Sigmoid colon (tissue), 7 donors: ENCODE results near the gene ZNF606. TPM values are rescaled to one million over a fixed set of nuclear protein-coding genes. Genes with fewer than 3 reads are reported as not detected.

Experiments used
- DNase-seq: peaks from one replicate; pipeline ENCODE4 v3.0.0-alpha.2; 2019
- H3K27ac ChIP-seq, 4 donors: fragments of 200-600 bp; sonication (generic); one replicate each; pipeline ENCODE4 v1.5.1; 2016 to 2019; ENCODE audit warnings: mild to moderate bottlenecking in 1 of 4
- H3K27me3 ChIP-seq, 3 donors: fragments of 200-600 bp; sonication (generic); one replicate each; pipeline ENCODE4 v1.5.1; 2019; ENCODE audit warnings: mild to moderate bottlenecking in 1 of 3
- H3K36me3 ChIP-seq, 4 donors: fragments of 200-600 bp; sonication (generic); one replicate each; pipeline ENCODE4 v1.5.1; 2016 to 2019
- H3K4me1 ChIP-seq, 4 donors: fragments of 200-600 bp; sonication (generic); one replicate each; pipeline ENCODE4 v1.5.1; 2017 to 2019
- H3K4me3 ChIP-seq, 4 donors: fragments of 200-600 bp; sonication (generic); one replicate each; pipeline ENCODE4 v1.5.1; 2017 to 2019; ENCODE audit warnings: mild to moderate bottlenecking in 2 of 4, moderate library complexity in 1 of 4
- H3K9me3 ChIP-seq, 4 donors: fragments of 200-600 bp in 3 of 4; sonication (generic) in 3 of 4; one replicate each; pipeline versions ENCODE4 v1.5.1 to v1.6.1; 2013 to 2019
- CTCF ChIP-seq, 4 experiments: fragments of 450-650 bp in 3 of 4; fragments of 200-600 bp in 1 of 4; IDR thresholded peaks; one replicate each; pipeline ENCODE4 v1.5.1; 2016 to 2019; ENCODE audit warnings: antibody characterized with exemption in 4 of 4, mild to moderate bottlenecking in 3 of 4, moderate library complexity in 2 of 4
- EP300 ChIP-seq, 4 donors: sonication (generic); formaldehyde crosslinking; IDR thresholded peaks; one replicate each; pipeline ENCODE4 v1.6.1; 2017; ENCODE audit warnings: antibody characterized with exemption in 4 of 4
- POLR2A ChIP-seq, 2 donors: fragments of 450-650 bp; IDR thresholded peaks; one replicate each; pipeline ENCODE4 v1.6.1; 2016; ENCODE audit warnings: antibody characterized with exemption in 2 of 2, mild to moderate bottlenecking in 2 of 2, moderate library complexity in 2 of 2
- POLR2AphosphoS5 ChIP-seq, 4 donors: sonication (generic); formaldehyde crosslinking; IDR thresholded peaks; one replicate each; pipeline ENCODE4 v1.6.1; 2017; ENCODE audit warnings: antibody characterized with exemption in 4 of 4
- WGBS, 2 donors: extraction: QIAGEN DNeasy Blood & Tissue Kit; methylation state at CpG; one replicate each; pipeline ENCODE4 v1.1.7; 2013; 5-methylcytosine and 5-hydroxymethylcytosine counted together
- intact Hi-C: fragments of 100-400 bp; cut with DNase I; formaldehyde crosslinking; loops from one replicate; pipeline ENCODE4 v1.15.1; 2023
- polyA plus RNA-seq, 3 donors: library from polyadenylated mRNA; stranded (reverse); fragments of 200-250 nt; gene quantifications; one replicate each; pipeline ENCODE4 v1.2.3, GENCODE V29; 2013
- total RNA-seq, 4 donors: library from RNA; depleted of rRNA; stranded (reverse); fragments of >200 nt; gene quantifications; one replicate each; pipeline ENCODE4 v1.1.0, GENCODE V29; 2016
- donor health status: healthy with polysubstance abuse.
- donor health status: Bipolar disorder and iron deficiency.
- donor health status: healthy.

The ZNF606 gene
- total RNA-seq (10 to 100 TPM in 3 of 4 donors, 1 to 10 TPM in 1; 9.8 to 32.1 (median 19.0) TPM), polyA plus RNA-seq (1 to 10 TPM; 1.8 to 9.5 (median 3.6) TPM)

- H3K4me3 ChIP-seq, result peak within 1 kb of the TSS; percentile 63 to 99 (median 72)
- peak within 1 kb of the TSS; percentile 83 to 96 (median 90) for H3K27ac ChIP-seq
- peaks cover 19 to 28% (median 21%) of the 10 kb centered on the region in 4 donors for H3K9me3 ChIP-seq
- no peaks in the 10 kb centered on the region for H3K27me3 ChIP-seq
- WGBS, 2 donors, result 0 to 2% methylated on average over 91 of the region's 91 CpGs
- peaks cover 13 to 63% (median 40%) of the 10 kb centered on the region in 4 donors for H3K36me3 ChIP-seq
- peaks cover 0 to 27% (median 21%) of the 10 kb centered on the region in 4 donors for H3K4me1 ChIP-seq
- intact Hi-C loops, result loop anchor here (2.0 to 5.0 kb wide), 4 partner anchors 55 to 150 kb away; partner anchors contain the start of genes ZNF135, ZNF256, ZNF329 and ZSCAN18
- peak; percentile 91 for DNase-seq
- TF ChIP-seq EP300 (IDR thresholded peaks at IDR 0.05) (no peak), POLR2AphosphoS5 (IDR thresholded peaks at IDR 0.05) (peak; percentile 80 to 95 (median 91)), CTCF (IDR thresholded peaks at IDR 0.05) (no peak), POLR2A (IDR thresholded peaks at IDR 0.05) (peak; percentile 64 to 70)
Measured at GRCh38 chr19:58002384-58003173, at the start of gene ZNF606. ZNF606 (minus strand) TSS chr19:58002820; CDS start chr19:58001319, 1,501 bp downstream.

DNA sequence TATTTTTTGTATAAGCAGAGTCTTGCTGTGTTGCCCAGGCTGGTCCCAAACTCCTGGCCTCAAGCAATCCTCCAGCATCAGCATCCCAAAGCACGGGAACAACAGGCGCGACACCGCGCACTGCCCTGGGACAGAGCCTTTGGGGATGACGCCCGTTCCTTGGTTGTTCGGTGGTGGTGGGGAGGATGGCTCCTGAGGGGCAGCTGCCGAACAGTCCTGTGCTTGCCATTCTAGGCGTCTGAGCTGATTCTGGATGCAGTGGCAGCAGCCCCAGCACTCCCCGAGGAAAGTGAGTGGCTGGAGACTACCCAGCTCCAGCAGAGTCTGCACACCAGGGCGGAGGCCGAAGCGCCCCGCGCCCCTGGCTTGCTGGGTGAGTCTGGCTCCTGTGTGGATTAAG is 49.6 kb upstream of the ZNF606 start:
- H3K4me3 ChIP-seq, result no peak overlapping the region
- DNase-seq, result no peak
- no peaks in the 10 kb centered on the region for H3K4me1 ChIP-seq
- no peaks in the 10 kb centered on the region for H3K36me3 ChIP-seq
- peaks cover 0 to 3% (median 0%) of the 10 kb centered on the region in 3 donors for H3K27me3 ChIP-seq
- intact Hi-C loops, result no loop called here
- 96 to 97% methylated on average over 16 of the region's 16 CpGs for WGBS, 2 donors
- H3K9me3 ChIP-seq, result peaks cover 0 to 10% (median 8%) of the 10 kb centered on the region in 4 donors
- no peak overlapping the region for H3K27ac ChIP-seq
- TF ChIP-seq POLR2A (IDR thresholded peaks at IDR 0.05) (no peak), CTCF (IDR thresholded peaks at IDR 0.05) (no peak), POLR2AphosphoS5 (IDR thresholded peaks at IDR 0.05) (no peak), EP300 (IDR thresholded peaks at IDR 0.05) (no peak)

GRCh38 chr19:58047672-58048071 is 45.1 kb upstream of the ZNF606 start:
- DNase-seq, result no peak
- H3K9me3 ChIP-seq, result peaks cover 20 to 33% (median 24%) of the 10 kb centered on the region in 4 donors
- 93 to 94% methylated on average over 12 of the region's 12 CpGs for WGBS, 2 donors

DNA sequence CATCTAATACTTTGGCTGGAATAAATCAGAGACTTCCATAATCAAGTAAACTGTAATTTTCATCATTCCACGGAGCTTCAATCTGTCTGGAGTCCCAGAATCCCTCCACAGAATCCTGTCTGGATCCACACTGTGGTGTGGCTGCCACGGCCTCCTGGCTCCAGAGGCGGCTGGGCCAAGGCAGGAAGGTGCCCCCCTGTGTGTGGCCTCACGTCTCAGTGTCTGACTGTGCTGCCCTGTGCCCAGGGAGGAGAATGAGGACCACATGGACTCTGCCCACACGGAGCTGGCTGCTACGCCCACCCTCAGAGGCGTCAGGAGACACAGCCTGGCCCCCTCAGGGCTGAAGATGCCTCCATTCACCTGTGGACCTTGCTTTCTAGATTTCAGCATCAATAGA is 44.2 kb upstream of the ZNF606 start:
- Histone ChIP-seq H3K27ac (no peak overlapping the region), H3K27me3 (no peaks in the 10 kb centered on the region), H3K4me3 (no peak overlapping the region), H3K4me1 (no peaks in the 10 kb centered on the region), H3K9me3 (peaks cover 23 to 35% (median 27%) of the 10 kb centered on the region in 4 donors), H3K36me3 (no peaks in the 10 kb centered on the region)
- intact Hi-C loops, result no loop called here
- WGBS, 2 donors, result 82 to 86% methylated on average over 7 of the region's 7 CpGs
- no peak for DNase-seq
- no peak for TF ChIP-seq POLR2AphosphoS5 (IDR thresholded peaks at IDR 0.05)
- TF ChIP-seq EP300 (IDR thresholded peaks at IDR 0.05), result no peak
- no peak for TF ChIP-seq CTCF (IDR thresholded peaks at IDR 0.05)
- TF ChIP-seq POLR2A (IDR thresholded peaks at IDR 0.05), result no peak

More at GRCh38 chr19:58047672-58048071, 45.1 kb upstream of the ZNF606 start:
- Histone ChIP-seq H3K4me1 (no peaks in the 10 kb centered on the region), H3K4me3 (no peak overlapping the region), H3K36me3 (no peaks in the 10 kb centered on the region), H3K27ac (no peak overlapping the region), H3K27me3 (no peaks in the 10 kb centered on the region)
- intact Hi-C loops, result no loop called here
- TF ChIP-seq CTCF (IDR thresholded peaks at IDR 0.05) (no peak), POLR2AphosphoS5 (IDR thresholded peaks at IDR 0.05) (no peak), POLR2A (IDR thresholded peaks at IDR 0.05) (no peak), EP300 (IDR thresholded peaks at IDR 0.05) (no peak)
